Measurements from ENCODE around the gene PI4K2A.
"Not testable (repeated sequence)": the region's sequence is repeated elsewhere in the genome, so short reads cannot be mapped to it uniquely, and the experiment has no call there.

Gene PI4K2A

GRCh38 chr10:97675222-97675621 lies 34.8 kb downstream of the PI4K2A start:
- FAIRE-seq, result no peak

- peak; percentile 66 for FAIRE-seq
Measured at GRCh38 chr10:97676770-97677581, 36.5 kb downstream of the PI4K2A start.

- no peak for FAIRE-seq
Measured at GRCh38 chr10:97679594-97679993, 39.1 kb downstream of the PI4K2A start.

- FAIRE-seq, result no peak
Measured at GRCh38 chr10:97682042-97682441, 41.6 kb downstream of the PI4K2A start.

- FAIRE-seq, result no peak
Measured at GRCh38 chr10:97683556-97684367, 43.3 kb downstream of the PI4K2A start.

GRCh38 chr10:97684368-97684713 lies 43.9 kb downstream of the PI4K2A start:
- FAIRE-seq, result not testable (repeated sequence)

- no peak for FAIRE-seq
Measured at GRCh38 chr10:97684866-97685394, 44.5 kb downstream of the PI4K2A start.

- no peak for FAIRE-seq
Measured at GRCh38 chr10:97685395-97685958, 45.0 kb downstream of the PI4K2A start.

GRCh38 chr10:97686301-97686961 lies 46.0 kb downstream of the PI4K2A start:
- no peak for FAIRE-seq

GRCh38 chr10:97686962-97687784 lies 46.7 kb downstream of the PI4K2A start, which contains the start of gene AVPI1:
AVPI1 (minus strand) TSS chr10:97687241; CDS start chr10:97679905, 7,336 bp downstream.
- no peak for FAIRE-seq

- no peak for FAIRE-seq
Measured at GRCh38 chr10:97687785-97688781, 47.6 kb downstream of the PI4K2A start.

GRCh38 chr10:97689559-97690020 lies 49.1 kb downstream of the PI4K2A start:
- FAIRE-seq, result no peak

- FAIRE-seq, result no peak
Measured at GRCh38 chr10:97690133-97690532, 49.7 kb downstream of the PI4K2A start.

- FAIRE-seq, result not testable (repeated sequence)
Measured at GRCh38 chr10:97698072-97698655, 57.7 kb downstream of the PI4K2A start.

GRCh38 chr10:97701438-97702069 lies 61.1 kb downstream of the PI4K2A start:
- no peak for FAIRE-seq

GRCh38 chr10:97703398-97704067 lies 63.1 kb downstream of the PI4K2A start:
- FAIRE-seq, result no peak

- no peak for FAIRE-seq
Measured at GRCh38 chr10:97704341-97704740, 63.9 kb downstream of the PI4K2A start.

- FAIRE-seq, result no peak
Measured at GRCh38 chr10:97705006-97705670, 64.7 kb downstream of the PI4K2A start.

Data from islet of Langerhans (tissue), 1 donor.